Measurements from ENCODE around the gene RBM41. TPM values are rescaled to one million over a fixed set of nuclear protein-coding genes. Genes with fewer than 3 reads are reported as not detected.

The RBM41 gene
- polyA plus RNA-seq, 10 donors: 8.4 to 13.0 (median 10.4) TPM

DNA sequence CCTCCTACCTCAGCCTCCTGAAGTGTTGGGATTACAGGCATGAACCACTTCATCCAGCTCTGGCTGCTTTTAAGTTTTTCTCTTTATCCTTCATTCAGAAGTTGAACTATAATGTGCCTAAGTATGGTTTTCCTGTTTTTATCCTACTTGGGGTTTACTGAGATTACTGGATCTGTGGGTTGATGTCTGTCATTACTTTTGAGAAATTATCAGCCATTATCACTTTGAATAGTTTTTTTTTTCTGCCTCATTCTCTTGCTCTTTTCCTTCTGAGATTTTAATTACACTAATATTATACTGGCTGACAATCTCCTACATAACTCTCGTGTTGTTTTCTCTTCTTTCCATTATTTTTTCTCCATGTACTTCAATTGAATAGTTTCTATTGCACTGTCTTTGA is 71.0 kb downstream of the RBM41 start:
- no peak for DNase-seq

DNA sequence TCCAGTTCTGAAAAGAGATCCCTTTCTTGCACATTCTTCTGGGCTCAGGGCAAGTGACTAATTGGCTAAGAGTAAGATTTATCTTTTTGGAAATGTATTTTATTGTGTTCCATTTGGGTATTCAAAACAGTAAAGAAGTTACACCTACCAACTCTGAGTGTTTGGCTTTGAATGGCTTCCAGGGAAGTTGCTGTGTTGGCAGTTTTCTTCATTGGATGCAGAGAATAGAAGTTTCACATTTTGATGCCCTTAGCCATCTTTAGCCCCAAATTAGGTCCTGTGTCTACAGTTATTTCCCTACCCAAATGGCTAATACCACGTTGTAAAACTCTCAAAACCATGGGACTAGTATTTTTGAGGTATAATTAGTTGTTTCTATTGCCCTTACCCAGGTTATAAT is 88.9 kb downstream of the RBM41 start:
- no peak for DNase-seq

DNA sequence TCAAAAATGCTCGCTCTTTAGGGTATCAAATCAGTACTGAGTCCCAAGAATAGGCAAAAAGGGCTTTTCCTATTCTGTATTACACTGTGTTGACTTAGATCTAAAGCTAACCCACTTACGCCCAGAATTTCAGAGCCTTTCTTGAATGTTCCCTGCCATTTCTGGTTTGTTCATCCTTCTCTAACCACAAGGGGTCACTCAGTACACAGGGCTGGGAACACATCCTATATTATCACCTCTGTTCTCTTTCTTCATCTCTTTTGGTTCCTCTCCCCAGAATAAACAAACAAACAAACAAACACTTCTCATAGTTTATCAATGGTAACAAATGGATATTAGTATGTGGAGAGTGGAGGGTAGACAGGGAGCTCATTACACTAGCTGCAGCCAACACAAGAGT is 93.1 kb downstream of the RBM41 start:
- peak; percentile 3 to 37 (median 8) for DNase-seq

DNA sequence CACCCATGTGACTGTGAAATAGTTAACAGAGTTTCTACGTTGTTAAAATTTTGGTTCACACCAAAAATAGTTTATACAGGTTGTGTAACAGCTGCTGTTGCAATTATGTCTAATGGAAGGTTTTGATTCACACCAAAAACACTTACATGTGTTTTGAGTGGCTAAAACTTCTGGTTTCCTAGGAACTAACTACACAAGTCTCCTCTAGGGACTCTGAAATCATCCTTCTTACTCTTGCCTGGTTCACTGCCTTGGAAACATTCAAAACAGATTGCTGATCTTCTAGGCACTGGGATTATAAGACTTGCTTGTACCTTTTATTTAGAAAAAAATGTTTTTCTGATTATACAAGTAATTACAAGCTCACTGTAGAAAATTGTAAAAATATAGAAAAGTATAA is 103.7 kb downstream of the RBM41 start:
- peak in 2 of 3 donors; percentile 48 to 58 for DNase-seq

Other genes with a start within 250 kb of the RBM41 start
- gene RIPPLY1, start 215.5 kb downstream of the RBM41 start, polyA plus RNA-seq (ENCODE audit: insufficient read length in 10 of 10): under 1 TPM in 8 of 10 donors, not detected in 2; 0.17 to 0.71 (median 0.44) TPM
- gene CLDN2, start 198.4 kb downstream of the RBM41 start, polyA plus RNA-seq (ENCODE audit: insufficient read length in 10 of 10): 1 to 10 TPM in 1 of 10 donors, under 1 TPM in 9; 0.19 to 1.3 (median 0.31) TPM
- 10 to 100 TPM; 33.2 to 44.8 (median 39.2) TPM for gene MORC4, start 118.6 kb downstream of the RBM41 start, polyA plus RNA-seq (ENCODE audit: insufficient read length in 10 of 10)
- gene NUP62CL, start 87.6 kb upstream of the RBM41 start, polyA plus RNA-seq (ENCODE audit: insufficient read length in 10 of 10): 1 to 10 TPM in 1 of 10 donors, under 1 TPM in 9; 0.41 to 1.2 (median 0.74) TPM
- not detected for gene DNAAF6, start 87.8 kb upstream of the RBM41 start, polyA plus RNA-seq (ENCODE audit: insufficient read length in 10 of 10)

All from muscle of back (tissue), 11 donors.